Measurements from ENCODE around the gene PNMA8A.

The PNMA8A gene

DNA sequence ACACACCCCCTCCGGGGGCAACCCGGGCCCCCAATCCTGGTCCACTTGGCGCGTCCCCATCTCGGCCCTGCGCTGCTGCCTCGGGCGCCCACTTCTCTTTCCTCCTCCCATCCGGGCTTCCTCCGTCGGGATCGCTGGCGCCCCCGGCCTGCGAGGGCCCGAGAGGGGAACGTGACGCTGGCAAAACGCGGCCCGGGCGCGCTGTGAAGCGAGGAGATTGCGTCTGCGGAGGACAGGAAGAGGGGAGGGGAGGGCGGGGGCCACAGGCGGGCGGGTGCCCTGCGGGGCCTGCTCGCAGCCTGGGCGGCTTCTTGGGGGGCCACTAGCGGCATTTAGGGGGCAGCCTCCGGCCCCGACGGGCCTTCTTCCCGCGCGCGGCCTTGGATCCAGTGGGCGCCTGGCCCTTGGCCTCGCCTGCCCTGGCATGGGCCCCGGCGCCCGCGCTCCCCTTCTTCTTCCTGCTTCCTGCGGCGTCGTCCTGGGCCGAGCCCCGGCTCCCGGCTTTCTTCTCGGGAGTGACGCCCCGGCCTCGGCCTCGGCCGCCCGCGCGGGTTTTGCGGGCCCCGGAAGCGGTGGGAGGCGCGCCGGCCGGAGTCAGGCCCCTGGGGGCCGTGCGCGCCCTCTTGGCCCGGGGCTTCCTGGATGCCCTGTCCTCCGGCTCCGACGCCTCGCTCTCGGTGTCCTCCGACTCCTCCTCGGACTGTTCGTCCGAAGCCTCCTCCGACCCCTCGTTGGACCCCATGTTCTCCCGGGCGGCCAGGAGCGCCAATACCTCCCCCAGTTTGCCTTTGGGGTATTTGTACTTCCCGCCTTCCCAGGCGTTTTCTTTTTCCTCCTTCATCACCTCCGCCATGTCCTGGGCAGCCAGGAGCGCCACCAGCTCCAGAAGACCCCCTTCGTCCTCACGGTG is 22.1 kb upstream of the PNMA8A start:
- no peak overlapping the region for H3K4me3 ChIP-seq (ENCODE audit: low read depth, low read length)
- no peak for DNase-seq (ENCODE audit: low read depth)

DNA sequence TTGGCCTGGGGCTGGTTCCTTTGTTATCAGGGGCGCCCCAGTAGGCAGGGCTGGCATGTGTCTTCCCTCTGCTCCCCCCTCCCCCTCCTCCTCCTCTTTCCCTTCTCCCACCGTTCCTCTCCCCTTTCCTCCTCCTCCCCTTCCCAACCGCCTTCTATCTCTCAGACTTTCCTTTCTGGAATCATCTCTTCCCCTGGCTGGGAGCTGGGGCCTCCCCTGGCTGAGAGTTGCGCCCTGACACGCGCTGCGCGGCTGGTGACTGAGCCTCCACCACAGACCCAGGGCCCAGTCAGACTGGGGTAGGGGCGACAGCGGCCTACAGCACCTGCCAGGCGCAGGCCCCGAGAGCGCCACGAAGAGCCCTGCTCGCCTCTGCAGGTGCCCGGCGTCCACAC is 21.5 kb upstream of the PNMA8A start:
- no peak overlapping the region for H3K4me3 ChIP-seq (ENCODE audit: low read depth, low read length)
- DNase-seq (ENCODE audit: low read depth), result no peak

DNA sequence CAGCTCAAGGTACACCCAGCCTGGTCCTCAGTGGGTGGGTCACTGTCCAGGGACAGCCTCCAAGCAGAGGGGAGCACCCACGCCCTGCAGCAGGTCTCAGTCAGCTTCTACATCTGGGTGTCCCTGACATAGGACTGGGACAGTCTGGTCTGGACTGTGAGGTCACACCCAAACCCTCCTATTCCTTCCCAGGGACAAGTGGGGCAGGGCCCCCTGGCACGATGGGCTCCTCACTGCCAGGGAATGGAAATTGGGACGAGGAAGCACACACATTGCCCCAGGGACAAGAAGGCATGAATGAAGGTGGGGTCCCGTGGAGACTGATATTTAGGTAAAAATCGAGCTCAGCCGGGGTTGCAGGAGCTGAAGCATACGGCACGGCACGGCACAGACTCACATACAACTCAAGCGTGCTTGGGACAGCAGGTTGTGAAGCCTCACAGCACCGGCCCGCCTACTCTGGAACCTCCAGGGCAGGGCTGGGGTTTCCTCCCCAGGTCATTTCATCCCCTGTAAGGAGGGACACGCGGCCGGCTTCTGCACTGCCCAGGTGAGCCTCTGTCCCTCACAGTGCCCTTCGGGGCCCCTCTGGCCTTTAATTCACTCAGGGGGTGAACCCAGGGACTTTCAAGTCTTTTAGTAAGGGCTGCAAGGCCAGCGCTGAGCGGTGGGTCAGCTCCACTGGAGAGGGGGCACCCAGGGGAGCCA is 20.8 kb upstream of the PNMA8A start:
- no peak overlapping the region for H3K4me3 ChIP-seq (ENCODE audit: low read depth, low read length)
- no peak for DNase-seq (ENCODE audit: low read depth)

GRCh38 chr19:46490774-46491173 is 19.4 kb upstream of the PNMA8A start:
- no peak for DNase-seq (ENCODE audit: low read depth)
- H3K4me3 ChIP-seq (ENCODE audit: low read depth, low read length), result no peak overlapping the region

DNA sequence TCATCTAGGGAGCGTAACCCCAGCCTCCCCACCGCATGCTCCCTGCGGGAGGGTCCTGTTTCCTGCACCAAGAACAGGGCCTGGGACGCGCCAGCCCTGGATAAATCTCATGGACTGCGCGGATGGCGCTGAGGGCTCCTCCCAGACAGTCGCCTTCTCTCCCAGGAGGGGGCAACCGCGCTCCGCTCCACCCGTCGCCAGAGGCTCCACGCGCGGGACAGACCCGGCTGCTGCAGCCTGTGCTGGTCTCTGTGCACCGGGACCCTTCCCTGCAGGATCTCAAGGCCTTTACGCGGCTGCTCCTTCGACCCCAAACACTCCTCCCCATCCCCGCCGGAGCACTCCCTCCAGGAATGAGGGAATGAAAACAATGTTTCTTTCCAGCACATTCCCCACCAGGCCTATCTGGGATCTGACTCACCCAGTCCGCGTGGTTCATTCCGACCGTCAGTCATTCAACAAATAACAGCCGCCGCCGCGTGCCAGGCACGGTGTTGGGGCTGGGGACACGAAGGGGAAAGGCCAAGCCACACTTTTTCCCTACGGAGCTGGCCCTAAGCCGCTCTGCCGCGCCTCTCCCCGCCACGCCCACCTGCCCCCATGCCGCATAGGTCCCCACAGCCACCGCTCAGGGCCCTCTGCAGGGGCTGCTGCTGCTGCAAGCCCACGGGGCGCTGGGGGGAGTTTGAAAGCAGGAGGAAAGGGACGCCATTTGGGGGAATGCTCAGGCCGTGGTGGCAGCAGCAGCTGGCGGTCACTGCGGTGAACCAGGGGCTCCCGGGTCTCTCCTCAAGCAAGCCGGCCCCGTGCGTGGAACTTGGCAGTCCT is 18.3 kb upstream of the PNMA8A start:
- DNase-seq (ENCODE audit: low read depth), result no peak
- no peak overlapping the region for H3K4me3 ChIP-seq (ENCODE audit: low read depth, low read length)

DNA sequence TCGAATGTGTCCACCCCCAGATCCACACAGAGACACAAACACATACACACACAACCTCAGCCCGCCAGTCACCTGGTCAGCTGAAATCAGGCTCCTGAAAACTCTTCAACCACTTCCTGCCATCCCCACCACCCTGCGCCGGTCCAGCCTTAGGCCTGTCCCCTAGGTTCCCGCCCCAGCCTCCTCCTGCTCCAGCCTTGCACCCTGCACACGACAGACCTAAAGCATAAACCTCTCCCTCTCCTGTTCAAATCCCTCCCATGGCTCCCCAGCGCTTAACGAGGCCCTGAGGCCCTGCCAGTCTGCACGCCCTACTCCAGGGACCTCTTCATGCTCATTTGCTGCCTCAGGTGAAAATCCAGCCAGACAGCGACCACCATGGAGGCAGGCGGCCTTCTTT is 17.2 kb upstream of the PNMA8A start:
- no peak overlapping the region for H3K4me3 ChIP-seq (ENCODE audit: low read depth, low read length)
- DNase-seq (ENCODE audit: low read depth), result no peak

GRCh38 chr19:46487802-46488445 is 16.6 kb upstream of the PNMA8A start:
- peak overlapping the region; percentile 42 for H3K4me3 ChIP-seq (ENCODE audit: low read depth, low read length)
- DNase-seq (ENCODE audit: low read depth), result no peak

- H3K4me3 ChIP-seq (ENCODE audit: low read depth, low read length), result peak overlapping the region; percentile 42
- no peak for DNase-seq (ENCODE audit: low read depth)
Observed at GRCh38 chr19:46487178-46487801, 15.9 kb upstream of the PNMA8A start.

DNA sequence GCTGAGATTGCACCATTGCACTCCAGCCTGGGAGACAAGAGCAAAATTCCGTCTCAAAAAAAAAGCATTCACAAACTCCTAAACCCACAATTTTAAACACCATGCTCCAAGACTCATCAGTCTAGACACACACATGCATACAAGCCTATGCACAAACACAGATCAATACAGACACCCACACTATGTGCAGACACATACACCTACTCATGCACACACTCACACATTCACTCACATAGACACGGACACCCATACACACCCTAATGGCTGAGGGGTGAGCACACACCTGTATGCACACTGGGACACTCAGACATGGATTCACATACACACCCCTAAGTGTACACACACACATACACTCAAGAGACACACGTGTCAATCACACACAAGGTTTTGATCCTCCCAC is 15.0 kb upstream of the PNMA8A start:
- no peak for DNase-seq (ENCODE audit: low read depth)
- H3K4me3 ChIP-seq (ENCODE audit: low read depth, low read length), result no peak overlapping the region

DNA sequence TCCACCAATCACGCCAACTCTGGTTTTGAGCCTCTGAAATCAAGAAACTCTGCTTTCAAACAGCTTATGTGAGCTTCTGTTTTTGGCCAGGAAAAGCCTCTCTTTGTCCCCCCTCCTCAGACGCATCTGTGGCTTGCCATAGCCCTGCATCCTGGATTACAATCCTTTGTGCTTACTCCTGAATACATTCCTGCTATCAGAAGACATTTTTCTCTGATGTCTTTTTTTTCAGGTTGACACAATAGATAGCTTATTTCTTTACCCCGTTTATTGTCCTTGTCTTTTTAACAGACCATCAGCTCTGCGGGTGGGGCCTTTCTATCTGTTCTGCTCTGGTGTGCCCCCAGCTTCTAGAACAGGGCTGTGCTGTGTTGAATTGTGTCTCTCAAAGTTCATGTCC is 13.3 kb upstream of the PNMA8A start:
- no peak for DNase-seq (ENCODE audit: low read depth)
- no peak overlapping the region for H3K4me3 ChIP-seq (ENCODE audit: low read depth, low read length)

- H3K4me3 ChIP-seq (ENCODE audit: low read depth, low read length), result no peak overlapping the region
- no peak for DNase-seq (ENCODE audit: low read depth)
Observed at GRCh38 chr19:46482631-46483030, 11.3 kb upstream of the PNMA8A start.

- no peak for DNase-seq (ENCODE audit: low read depth)
- H3K4me3 ChIP-seq (ENCODE audit: low read depth, low read length), result no peak overlapping the region
Observed at GRCh38 chr19:46481947-46482346, 10.6 kb upstream of the PNMA8A start.

GRCh38 chr19:46481223-46481848 is 10.0 kb upstream of the PNMA8A start:
- DNase-seq (ENCODE audit: low read depth), result no peak
- H3K4me3 ChIP-seq (ENCODE audit: low read depth, low read length), result no peak overlapping the region

GRCh38 chr19:46480415-46480814 is 9.1 kb upstream of the PNMA8A start:
- peak; percentile 76 for DNase-seq (ENCODE audit: low read depth)
- no peak overlapping the region for H3K4me3 ChIP-seq (ENCODE audit: low read depth, low read length)

- H3K4me3 ChIP-seq (ENCODE audit: low read depth, low read length), result no peak overlapping the region
- no peak for DNase-seq (ENCODE audit: low read depth)
Observed at GRCh38 chr19:46478356-46478986, 7.1 kb upstream of the PNMA8A start.

DNA sequence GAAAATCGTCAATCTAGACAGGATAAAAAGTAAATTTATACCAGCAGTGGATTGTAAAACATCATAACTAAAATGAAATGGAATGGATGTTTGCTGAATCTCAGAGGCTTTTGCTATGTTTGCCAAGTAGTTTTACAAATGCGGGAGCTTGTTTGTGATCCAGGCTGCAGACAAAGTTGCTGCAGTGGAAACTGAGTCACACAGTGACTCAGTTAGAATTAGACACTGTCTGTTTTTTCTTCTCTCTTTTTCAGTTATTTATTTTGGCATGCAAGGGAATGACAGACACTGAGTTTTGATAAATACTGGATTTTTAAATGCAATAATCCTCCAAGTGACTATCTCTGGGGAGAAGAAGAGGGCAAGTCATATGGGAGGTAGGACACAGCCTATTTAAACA is 4.6 kb upstream of the PNMA8A start:
- no peak for DNase-seq (ENCODE audit: low read depth)
- no peak overlapping the region for H3K4me3 ChIP-seq (ENCODE audit: low read depth, low read length)

DNA sequence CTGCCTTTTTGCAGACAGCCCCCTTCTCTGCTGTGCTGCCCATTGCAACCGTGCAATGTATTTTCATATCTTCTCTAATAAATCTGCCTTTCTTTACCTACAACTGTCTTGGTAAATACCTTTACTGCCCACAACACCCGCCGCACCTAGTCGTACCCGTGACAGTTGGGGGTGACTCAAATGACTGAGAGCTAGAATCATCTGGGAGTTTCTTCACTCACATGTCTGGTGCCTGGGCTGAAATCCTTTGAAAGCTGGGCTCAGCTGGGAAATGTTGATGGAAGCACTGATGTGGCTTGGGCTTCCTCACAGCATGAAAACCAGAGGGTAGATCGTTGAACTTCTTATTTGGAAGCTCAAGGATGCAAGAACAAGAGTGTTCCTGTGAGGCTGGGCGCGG is 2.8 kb upstream of the PNMA8A start:
- no peak overlapping the region for H3K4me3 ChIP-seq (ENCODE audit: low read depth, low read length)
- DNase-seq (ENCODE audit: low read depth), result no peak

DNA sequence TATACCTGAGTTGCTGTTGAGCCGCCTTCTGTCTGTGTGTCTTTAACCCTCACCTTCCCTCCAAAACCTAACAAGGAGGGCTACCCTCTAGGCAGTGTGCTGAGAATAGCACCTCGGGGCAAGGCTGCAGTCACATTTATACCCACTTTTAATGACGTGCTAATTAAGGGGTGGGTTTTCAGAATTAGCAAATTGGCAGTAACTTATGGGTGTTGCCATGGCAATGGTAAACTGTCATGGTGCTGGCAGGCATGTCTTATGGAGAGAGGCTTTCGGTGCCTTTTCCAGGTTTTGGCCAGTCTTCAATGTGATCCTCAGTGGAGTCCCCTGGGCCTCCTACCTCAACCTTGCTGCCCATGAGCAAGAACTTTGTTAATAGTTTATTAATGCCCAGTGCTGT is 1.2 kb upstream of the PNMA8A start:
- DNase-seq (ENCODE audit: low read depth), result no peak
- H3K4me3 ChIP-seq (ENCODE audit: low read depth, low read length), result no peak overlapping the region
